ENCODE data around the gene OR2G6.
"Not testable (repeated sequence)": the region's sequence is repeated elsewhere in the genome, so short reads cannot be mapped to it uniquely, and the experiment has no call there.

DNA sequence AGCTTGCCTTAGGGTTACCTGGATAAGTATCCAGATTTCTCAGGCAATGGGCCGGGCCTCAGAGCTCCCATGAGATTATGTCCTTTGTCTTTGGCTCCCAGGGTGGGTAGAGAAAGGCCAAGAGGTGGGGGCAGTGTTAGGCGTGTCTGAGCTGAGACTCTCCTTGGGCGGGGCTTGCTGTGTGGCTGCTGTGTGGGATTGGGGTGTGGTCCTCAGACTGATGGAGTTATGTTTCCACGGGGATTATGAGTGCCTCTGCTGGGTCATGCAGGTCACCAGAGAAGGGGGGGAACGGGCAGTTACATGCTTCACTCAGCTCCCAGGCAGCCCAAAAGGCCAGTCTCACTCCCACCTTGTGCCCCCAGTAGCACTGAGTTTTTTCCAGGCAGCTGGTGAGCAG, 11.2 kb upstream of the OR2G6 start:
- TF ChIP-seq, protein P1, sequence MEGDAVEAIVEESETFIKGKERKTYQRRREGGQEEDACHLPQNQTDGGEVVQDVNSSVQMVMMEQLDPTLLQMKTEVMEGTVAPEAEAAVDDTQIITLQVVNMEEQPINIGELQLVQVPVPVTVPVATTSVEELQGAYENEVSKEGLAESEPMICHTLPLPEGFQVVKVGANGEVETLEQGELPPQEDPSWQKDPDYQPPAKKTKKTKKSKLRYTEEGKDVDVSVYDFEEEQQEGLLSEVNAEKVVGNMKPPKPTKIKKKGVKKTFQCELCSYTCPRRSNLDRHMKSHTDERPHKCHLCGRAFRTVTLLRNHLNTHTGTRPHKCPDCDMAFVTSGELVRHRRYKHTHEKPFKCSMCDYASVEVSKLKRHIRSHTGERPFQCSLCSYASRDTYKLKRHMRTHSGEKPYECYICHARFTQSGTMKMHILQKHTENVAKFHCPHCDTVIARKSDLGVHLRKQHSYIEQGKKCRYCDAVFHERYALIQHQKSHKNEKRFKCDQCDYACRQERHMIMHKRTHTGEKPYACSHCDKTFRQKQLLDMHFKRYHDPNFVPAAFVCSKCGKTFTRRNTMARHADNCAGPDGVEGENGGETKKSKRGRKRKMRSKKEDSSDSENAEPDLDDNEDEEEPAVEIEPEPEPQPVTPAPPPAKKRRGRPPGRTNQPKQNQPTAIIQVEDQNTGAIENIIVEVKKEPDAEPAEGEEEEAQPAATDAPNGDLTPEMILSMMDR (IDR thresholded peaks at IDR 0.05): not testable (repeated sequence)
- TF ChIP-seq POLR2A (IDR thresholded peaks at IDR 0.05): not testable (repeated sequence)
